Ascending aorta (tissue), 2 donors: ENCODE measurements around the gene MCF2L. TPM values are rescaled to one million over a fixed set of nuclear protein-coding genes. Genes with fewer than 3 reads are reported as not detected.

Experiments used
- DNase-seq, 2 donors: peaks; one replicate each; pipeline ENCODE4 v3.0.0-alpha.2; 2019; ENCODE audit warnings: low spot score in 2 of 2
- H3K27ac ChIP-seq, 2 donors: fragments of 200-600 bp; sonication (generic); one replicate each; pipeline ENCODE4 v1.5.1; 2016 to 2017; ENCODE audit warnings: mild to moderate bottlenecking in 1 of 2
- H3K27me3 ChIP-seq: fragments of 200-600 bp; sonication (generic); one replicate; pipeline ENCODE4 v1.5.1; 2017
- H3K36me3 ChIP-seq, 2 donors: fragments of 200-600 bp; sonication (generic); one replicate each; pipeline ENCODE4 v1.5.1; 2016
- H3K4me1 ChIP-seq, 2 donors: fragments of 200-600 bp; sonication (generic); one replicate each; pipeline ENCODE4 v1.5.1; 2016 to 2017; ENCODE audit warnings: mild to moderate bottlenecking in 1 of 2
- H3K4me3 ChIP-seq, 2 donors: fragments of 200-600 bp; sonication (generic); one replicate each; pipeline ENCODE4 v1.5.1; 2016 to 2017; ENCODE audit warnings: mild to moderate bottlenecking in 1 of 2
- H3K9me3 ChIP-seq, 2 donors: fragments of 200-600 bp; sonication (generic); one replicate each; pipeline ENCODE4 v1.5.1; 2016
- CTCF ChIP-seq, 3 experiments: fragments of 200-600 bp in 2 of 3; fragments of 450-650 bp in 1 of 3; sonication (generic) in 2 of 3; IDR thresholded peaks; one replicate each; pipeline ENCODE4 v1.5.1; 2016 to 2019; ENCODE audit warnings: antibody characterized with exemption in 3 of 3, mild to moderate bottlenecking in 1 of 3, moderate library complexity in 1 of 3
- intact Hi-C: fragments of 100-400 bp; cut with DNase I; formaldehyde crosslinking; loops from one replicate; pipeline ENCODE4 v1.15.1; 2023
- total RNA-seq: library from RNA; depleted of rRNA; stranded (reverse); fragments of >200 nt; gene quantifications from one replicate; pipeline ENCODE4 v1.1.0, GENCODE V29; 2016

The MCF2L gene
- total RNA-seq, result 112 TPM

GRCh38 chr13:112968910-112969691 is at the start of gene MCF2L:
TSS of gene MCF2L (plus strand) at chr13:112969214. CDS start at chr13:112969380, 166 bp downstream.
- no peaks in the 10 kb centered on the region for H3K27me3 ChIP-seq
- no peak for TF ChIP-seq CTCF (IDR thresholded peaks at IDR 0.05)
- no peak within 1 kb of the TSS for H3K27ac ChIP-seq
- no peaks in the 10 kb centered on the region for H3K36me3 ChIP-seq
- H3K9me3 ChIP-seq, result no peaks in the 10 kb centered on the region
- intact Hi-C loops, result no loop called here
- H3K4me3 ChIP-seq, result peak within 1 kb of the TSS; percentile 53 to 65
- no peak for DNase-seq
- peaks cover 3% of the 10 kb centered on the region in 2 donors for H3K4me1 ChIP-seq

DNA sequence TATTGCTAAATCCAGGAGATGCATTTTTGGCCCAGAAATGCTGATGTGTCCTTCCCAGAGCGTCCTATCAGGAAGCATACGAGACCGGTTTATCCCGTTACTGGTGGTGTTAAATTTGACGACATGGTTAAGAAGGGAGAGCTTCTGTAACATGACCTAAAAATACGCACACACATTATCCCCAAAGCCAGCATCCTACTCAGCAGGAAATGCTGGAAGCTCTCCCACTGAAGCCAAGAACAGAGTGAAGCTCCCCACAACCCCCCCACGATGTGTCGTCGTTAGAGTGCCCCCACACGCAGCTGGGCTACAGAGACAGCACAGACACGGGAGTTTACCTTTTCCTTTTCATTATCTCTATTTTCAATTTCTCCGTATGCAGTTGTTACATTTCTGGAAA is 45.1 kb upstream of the MCF2L start:
- H3K4me1 ChIP-seq, result no peaks in the 10 kb centered on the region
- H3K27ac ChIP-seq, result no peak overlapping the region
- TF ChIP-seq CTCF (IDR thresholded peaks at IDR 0.05), result no peak
- no peaks in the 10 kb centered on the region for H3K27me3 ChIP-seq
- intact Hi-C loops, result no loop called here
- no peak overlapping the region for H3K4me3 ChIP-seq
- no peaks in the 10 kb centered on the region for H3K36me3 ChIP-seq
- H3K9me3 ChIP-seq, result no peaks in the 10 kb centered on the region
- DNase-seq, result no peak

GRCh38 chr13:112924365-112924764 is 44.6 kb upstream of the MCF2L start:
- no peaks in the 10 kb centered on the region for H3K36me3 ChIP-seq
- no peaks in the 10 kb centered on the region for H3K4me1 ChIP-seq
- H3K9me3 ChIP-seq, result no peaks in the 10 kb centered on the region
- H3K27ac ChIP-seq, result no peak overlapping the region
- intact Hi-C loops, result no loop called here
- TF ChIP-seq CTCF (IDR thresholded peaks at IDR 0.05), result no peak
- no peaks in the 10 kb centered on the region for H3K27me3 ChIP-seq
- H3K4me3 ChIP-seq, result no peak overlapping the region
- no peak for DNase-seq

GRCh38 chr13:112926003-112926402 is 43.0 kb upstream of the MCF2L start:
- no peak overlapping the region for H3K27ac ChIP-seq
- H3K9me3 ChIP-seq, result no peaks in the 10 kb centered on the region
- no peak for DNase-seq
- intact Hi-C loops, result no loop called here
- no peak for TF ChIP-seq CTCF (IDR thresholded peaks at IDR 0.05)
- H3K27me3 ChIP-seq, result no peaks in the 10 kb centered on the region
- no peaks in the 10 kb centered on the region for H3K4me1 ChIP-seq
- H3K36me3 ChIP-seq, result no peaks in the 10 kb centered on the region
- H3K4me3 ChIP-seq, result no peak overlapping the region

- Histone ChIP-seq H3K36me3 (no peaks in the 10 kb centered on the region), H3K27me3 (no peaks in the 10 kb centered on the region), H3K4me3 (no peak overlapping the region), H3K9me3 (no peaks in the 10 kb centered on the region), H3K4me1 (no peaks in the 10 kb centered on the region), H3K27ac (no peak overlapping the region)
- DNase-seq, result no peak
- no peak for TF ChIP-seq CTCF (IDR thresholded peaks at IDR 0.05)
- intact Hi-C loops, result no loop called here
Observed at GRCh38 chr13:112926993-112927392, 42.0 kb upstream of the MCF2L start.
